UCSD-AML1 (cell line): ENCODE results near the gene ADGRD1.

Experiments
- DNase-seq: peaks from one replicate; lab custom pipeline; 2025; ENCODE audit not compliant: unreplicated experiment; lab: John Stamatoyannopoulos, UW

Gene ADGRD1

DNA sequence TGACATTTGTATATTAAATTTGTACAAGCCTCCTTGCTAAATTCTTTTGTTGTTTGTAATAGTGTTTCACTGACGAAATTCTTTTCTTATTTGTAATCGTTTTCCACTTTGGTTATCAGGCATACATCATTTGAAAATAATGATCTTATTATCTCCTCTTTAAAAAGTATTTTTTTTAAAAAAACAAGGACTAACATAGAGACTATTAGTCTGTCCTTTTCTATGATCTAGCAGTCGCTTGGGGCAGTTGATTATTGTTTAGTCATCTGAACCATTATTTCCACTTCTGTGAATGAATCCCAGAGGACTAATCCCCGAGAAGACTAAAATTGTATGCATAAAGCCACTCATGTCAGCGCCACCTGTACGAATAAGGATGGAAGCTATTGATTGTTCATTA is 11.5 kb downstream of the ADGRD1 start:
- DNase-seq, result no peak

GRCh38 chr12:130965668-130966067 is 12.0 kb downstream of the ADGRD1 start:
- DNase-seq, result no peak

DNA sequence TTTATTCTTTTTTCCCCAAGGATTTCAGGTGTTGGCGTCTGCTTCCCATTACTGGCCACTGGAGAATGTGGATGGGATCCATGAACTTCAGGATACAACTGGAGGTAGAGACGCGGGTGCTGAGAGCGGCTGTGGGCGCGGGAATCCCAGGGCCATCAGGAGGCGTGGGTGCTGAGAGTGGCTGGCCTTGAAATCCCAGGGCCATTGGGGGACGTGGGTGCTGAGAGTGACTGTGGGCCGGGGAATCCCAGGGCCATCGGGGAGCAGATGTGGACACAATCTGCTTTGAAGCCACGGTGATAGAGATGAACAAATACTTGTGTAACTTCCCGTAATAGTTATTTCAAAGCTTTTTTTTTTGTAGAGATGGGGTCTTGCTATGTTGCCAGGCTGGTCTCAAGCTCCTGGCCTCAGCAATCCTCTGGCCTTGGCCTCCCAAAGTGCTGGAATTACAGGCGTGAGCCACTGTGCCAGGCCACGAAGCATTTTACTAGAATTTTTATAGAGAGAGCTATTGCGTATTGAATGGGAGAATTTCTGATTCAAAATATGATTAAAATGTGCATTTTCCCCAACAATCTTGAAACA is 12.8 kb downstream of the ADGRD1 start:
- no peak for DNase-seq

GRCh38 chr12:130967636-130968035 is 13.9 kb downstream of the ADGRD1 start:
- no peak for DNase-seq

- no peak for DNase-seq
Measured at GRCh38 chr12:130968611-130969010, 14.9 kb downstream of the ADGRD1 start.

- no peak for DNase-seq
Measured at GRCh38 chr12:130969223-130969622, 15.5 kb downstream of the ADGRD1 start.

DNA sequence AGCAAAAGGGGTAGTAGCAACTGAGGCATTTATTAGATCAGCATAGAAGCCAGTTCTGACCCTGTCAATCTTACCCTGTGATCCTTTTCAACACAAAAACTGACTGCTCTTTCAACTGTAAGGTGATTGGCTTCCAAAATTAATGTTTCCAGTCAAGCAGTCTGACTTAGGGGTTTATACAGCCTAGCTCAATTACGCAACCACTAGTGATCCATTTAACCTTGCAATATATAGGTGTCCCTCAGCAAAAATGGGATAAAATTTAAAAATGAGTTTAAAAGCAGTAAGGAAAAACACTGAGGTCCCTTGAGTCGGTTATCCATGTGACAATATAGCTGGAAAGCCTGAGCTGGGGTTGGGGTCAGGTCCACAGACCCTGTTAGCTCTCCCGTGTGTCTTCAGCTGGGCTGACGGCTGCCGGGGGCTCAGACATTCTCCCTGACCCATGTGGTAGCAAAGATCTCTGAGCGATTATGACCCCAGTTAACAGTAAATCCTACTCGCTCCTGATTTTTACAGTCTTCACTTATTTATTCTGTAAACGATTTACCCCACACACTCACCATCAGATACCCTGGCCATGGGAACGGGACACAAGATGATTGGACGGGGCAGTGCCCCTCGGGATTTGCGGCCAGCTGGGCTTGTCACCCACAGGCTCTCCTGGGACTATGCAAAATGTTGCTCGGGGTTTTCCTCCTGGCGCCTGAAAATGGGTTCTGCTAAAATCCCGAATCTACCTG is 16.6 kb downstream of the ADGRD1 start:
- no peak for DNase-seq

GRCh38 chr12:130970908-130971233 is 17.2 kb downstream of the ADGRD1 start:
- DNase-seq, result no peak

GRCh38 chr12:130971925-130972585 is 18.3 kb downstream of the ADGRD1 start:
- no peak for DNase-seq

DNA sequence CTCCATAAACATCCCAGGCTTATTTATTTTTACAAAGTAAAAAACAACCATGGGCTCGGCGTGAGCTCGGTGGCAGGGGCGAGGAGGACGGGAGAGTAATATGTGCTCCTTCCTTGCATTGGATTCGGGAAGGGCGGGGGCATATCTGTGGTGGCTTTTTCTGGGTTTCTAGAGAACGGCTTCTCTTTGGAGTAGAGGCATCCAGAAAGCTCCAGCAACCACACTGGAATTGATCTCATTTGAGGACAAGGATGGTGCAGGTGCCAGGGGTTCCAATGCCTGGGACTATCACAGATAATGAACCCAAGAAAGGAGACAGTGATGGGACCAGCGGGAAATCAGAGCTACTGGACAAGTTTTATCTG is 18.9 kb downstream of the ADGRD1 start:
- DNase-seq, result no peak

DNA sequence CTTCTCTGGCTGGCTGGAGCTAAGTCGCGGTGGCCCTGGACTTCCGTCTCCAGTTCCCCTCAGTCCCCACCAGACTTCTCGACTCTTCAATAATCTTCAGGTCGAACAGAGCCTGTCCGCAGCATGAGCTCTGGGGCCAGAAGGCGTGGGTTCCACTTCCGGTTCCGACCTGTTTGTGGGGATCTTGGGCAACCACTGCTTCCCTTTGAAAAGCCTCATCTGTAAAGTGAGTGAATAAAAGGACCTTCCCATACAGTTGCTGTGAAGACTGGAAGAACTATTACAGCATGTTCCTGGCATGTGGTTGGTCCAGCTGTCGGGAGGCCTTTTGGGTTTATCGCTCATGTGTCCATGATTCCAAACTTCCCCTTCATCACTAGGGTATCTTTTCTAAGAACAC is 19.4 kb downstream of the ADGRD1 start:
- peak; percentile 23 for DNase-seq

- DNase-seq, result no peak
Measured at GRCh38 chr12:130973906-130974305, 20.2 kb downstream of the ADGRD1 start.

DNA sequence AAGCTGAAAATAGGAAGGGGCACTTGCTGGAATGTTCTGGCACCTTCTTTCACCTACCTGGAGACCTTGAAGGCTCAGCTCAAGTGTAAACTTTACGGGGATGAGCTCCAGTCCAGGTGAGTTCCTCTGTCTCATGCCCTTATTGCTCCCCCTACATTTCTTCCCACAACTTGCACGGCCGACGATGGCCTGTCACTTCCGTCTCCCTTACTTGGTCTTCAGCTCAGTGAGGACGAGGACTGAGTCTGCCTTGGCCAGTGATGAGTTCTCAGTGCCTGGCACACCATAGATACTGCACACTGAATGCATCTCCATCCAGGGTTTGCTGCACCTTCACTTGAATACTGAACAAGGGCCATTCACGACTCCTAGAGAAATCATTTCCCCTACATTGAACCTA is 21.4 kb downstream of the ADGRD1 start:
- no peak for DNase-seq

DNA sequence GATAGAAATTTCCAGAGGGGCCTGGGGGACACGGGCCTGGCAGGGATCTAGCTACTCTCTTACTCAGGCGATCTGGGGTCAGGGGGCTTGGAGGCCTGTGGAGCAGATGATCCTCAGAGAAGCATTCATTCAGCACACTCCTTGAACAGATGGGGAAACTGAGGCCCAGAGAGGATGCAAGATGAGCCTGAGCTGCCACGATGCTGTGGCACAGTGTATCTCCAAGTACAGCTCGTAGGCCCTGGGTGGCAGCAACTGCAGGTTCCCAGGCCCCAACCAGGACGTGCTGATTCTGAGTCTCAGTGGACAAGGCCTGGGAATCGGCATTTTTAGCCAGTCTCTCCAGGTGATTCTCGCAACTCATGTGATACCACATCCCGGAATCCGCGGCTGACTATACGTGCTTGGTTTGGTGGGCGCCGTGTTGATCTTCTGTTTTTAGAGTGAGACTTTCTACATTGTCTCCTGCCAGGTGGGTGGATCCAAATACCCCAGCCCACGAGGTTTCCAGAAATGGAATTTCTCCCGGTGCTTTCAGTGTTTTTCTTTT is 22.5 kb downstream of the ADGRD1 start:
- DNase-seq, result no peak

GRCh38 chr12:130977046-130977742 is 23.5 kb downstream of the ADGRD1 start:
- no peak for DNase-seq

GRCh38 chr12:130977743-130978095 is 24.0 kb downstream of the ADGRD1 start:
- no peak for DNase-seq

DNA sequence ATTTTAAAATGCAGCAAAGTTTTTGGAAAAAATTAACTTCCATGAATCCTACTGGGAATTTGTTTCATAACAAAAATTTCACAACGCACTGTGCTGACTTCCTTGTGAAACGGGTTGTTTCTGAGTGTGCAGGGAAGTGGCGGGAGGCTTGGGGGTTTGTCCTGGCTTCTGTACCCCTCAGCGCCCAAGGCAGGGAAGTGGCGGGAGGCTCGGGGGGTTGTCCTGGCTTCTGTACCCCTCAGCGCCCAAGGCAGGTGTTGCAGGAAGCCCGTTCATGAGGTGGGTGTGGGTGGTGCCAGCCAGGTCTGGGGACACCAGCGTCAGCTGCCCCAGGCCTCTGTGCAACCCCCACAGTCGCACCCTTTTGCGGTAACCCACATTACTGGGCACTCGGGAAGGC is 25.1 kb downstream of the ADGRD1 start:
- no peak for DNase-seq

DNA sequence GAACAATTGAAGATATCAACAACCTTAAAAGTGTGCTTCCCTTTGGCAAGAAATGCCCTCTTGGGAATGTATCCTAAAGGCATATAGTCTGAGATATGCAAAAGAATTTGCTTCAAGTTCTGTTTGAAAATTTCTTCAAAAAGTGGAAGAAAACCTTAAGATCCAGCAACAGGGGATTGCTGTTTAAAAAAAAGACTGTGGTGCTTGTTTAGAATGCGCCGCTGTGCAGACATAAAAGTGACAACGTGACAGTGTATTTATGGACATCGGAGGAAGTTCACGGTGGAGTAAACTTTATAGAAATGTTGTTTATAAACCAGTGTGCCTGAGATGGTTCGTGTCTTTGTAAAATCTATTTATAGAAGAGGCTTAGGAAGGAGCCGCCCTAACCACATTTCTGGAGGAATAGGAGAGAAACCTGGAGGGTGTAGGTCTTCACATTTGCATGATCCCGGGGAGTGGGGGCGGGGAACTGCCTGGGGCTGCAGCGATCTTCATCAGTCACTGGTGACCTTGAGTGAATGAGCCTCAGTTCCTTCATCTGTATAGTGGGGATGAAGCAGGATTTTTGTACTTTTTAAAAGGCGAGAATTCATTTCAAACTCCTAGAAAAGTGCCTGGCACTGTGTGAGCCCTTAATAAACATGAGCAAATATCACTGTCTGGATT is 27.5 kb downstream of the ADGRD1 start:
- DNase-seq, result no peak

- no peak for DNase-seq
Measured at GRCh38 chr12:130981911-130982310, 28.2 kb downstream of the ADGRD1 start.

- no peak for DNase-seq
Measured at GRCh38 chr12:130982565-130983225, 29.0 kb downstream of the ADGRD1 start.
